HG03521 (cell line): Measurements from ENCODE around the gene PAFAH2.

Experiments
- ATAC-seq: cut with Tn5 transposase; IDR thresholded peaks from one replicate; pipeline ENCODE4 v1.9.1; 2021; ENCODE audit warnings: mild to moderate bottlenecking, moderate library complexity; ENCODE audit not compliant: unreplicated experiment

PAFAH2 gene

GRCh38 chr1:26015358-26015757 lies 17.5 kb upstream of the PAFAH2 start:
- ATAC-seq: no peak

DNA sequence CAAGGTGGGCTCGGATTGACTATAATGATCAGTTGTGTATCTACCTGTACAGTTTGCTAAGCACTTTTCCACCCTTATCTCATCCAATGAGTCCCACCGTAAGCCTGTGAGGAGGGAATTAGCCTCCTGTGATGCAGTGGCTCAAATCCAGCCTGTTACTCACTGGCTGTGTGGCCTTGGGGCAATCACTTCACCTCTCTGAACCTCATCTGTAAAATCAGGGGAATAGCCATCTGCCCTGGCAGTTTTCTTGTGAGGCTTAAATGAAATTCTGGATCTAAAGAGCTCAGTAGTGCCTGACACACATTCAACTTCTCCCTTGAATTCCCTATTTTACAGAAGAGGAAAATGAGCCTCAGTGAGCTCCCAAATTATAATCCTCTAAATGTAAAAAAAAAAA lies 16.3 kb upstream of the PAFAH2 start:
- ATAC-seq: no peak

DNA sequence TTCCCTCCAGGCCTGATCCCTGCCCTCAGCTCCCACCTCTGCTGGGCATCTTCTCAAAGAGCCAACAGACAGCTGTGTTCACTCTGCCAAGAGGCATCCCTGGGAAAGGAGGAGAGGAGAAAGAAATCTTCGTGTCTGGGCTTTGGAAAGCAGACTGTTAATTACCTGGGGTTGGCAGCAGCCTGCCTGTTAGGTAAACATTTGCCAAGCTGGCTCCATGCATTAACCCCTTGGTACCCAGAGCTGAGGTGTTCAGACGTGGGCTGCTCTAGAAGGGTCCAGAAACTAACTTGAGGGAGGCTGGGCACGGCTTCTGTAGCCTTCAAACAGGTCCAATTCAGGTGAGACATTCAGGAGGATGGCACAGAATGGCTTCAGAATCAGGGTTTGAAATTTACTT lies 15.0 kb upstream of the PAFAH2 start:
- no peak for ATAC-seq

DNA sequence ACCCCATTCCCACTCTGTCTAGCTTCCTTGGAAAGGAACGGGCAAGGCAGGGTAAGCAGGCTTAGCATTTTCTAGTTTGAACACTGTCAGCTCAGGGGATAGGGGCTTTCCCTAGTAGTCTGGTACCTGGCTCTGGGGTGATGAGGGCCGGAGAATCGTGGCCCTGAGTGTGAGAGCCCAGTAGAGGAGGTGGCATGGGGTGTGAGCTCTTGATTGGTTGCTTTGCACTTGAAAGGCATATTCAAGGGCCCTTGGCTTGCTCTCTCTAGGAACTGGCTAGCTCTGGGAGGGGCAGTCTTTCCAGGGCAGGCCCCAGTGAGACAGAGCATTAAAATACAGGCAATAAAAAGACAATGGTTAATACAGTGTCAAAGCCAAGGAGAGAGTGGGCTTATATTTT lies 13.0 kb upstream of the PAFAH2 start:
- ATAC-seq: no peak

DNA sequence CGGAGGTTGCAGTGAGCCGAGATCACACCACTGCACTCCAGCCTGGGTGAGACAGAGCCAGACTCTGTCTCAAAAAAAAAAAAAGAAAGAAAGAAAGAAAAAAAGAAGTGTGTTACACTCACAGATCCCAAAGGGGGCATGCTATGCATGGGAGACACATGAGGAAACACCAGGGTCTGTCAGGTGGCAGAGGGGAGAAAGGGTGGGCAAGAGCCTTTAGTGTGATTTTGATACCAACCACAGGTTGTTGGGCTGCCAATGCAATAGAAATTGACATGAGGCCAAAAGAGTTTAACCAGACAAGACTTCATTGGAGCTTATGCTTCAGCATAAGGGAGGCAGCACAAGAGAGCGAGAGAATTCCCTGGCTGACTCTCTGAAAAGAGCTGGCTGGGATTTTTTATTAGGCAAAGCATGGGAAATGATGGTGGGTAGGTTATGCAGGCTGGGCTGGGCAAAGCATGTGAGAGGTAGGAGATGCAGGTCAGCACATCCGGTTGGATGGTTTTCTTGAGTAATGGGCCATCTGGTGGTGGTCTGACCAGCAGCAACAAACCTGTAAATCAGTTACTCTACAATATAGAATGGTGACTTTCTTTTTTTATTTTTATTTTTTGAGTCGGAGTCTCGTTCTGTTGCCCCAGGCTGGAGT lies 12.1 kb upstream of the PAFAH2 start:
- no peak for ATAC-seq

- no peak for ATAC-seq
These were observed 8.8 kb upstream of the PAFAH2 start for GRCh38 chr1:26006710-26007109.

GRCh38 chr1:26005434-26006105 lies 7.7 kb upstream of the PAFAH2 start:
- no peak for ATAC-seq

DNA sequence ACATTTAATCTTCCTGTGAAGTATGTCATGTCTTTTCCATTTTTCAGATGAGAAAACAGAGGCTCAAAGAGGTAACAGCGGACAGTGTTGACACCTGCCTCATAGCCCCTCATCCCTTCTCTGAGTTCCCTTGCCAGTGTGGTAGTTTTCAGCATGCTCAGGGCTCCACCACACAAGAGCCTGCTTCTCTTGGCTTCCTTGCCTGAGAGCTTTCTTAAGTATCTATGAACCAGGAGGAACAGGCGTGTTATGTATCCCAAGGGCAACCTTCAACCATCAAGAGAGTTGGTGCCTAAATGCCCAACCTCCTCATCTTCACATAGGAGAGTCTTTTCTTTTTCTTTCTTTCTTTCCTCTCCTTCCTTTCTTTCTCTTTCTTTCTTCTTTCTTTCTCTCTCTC lies 5.9 kb upstream of the PAFAH2 start:
- no peak for ATAC-seq

DNA sequence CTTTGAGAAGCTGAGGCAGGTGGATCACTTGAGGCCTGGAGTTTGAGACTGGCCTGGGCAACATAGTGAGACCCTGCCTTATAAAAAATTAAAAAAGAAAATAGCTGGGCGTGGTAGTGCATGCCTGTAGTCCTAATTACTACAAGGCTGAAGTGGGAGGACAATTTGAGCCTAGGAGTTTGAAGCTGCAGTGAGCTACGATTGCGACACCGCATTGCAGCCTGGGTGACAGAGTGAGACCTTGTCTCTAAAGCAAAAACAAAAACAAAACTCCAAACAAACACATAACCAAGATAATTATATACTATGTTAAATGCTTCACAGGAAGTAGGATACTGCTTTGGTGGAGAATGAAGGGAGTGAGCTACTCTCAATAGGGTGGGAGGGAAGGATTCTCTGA lies 5.4 kb upstream of the PAFAH2 start:
- ATAC-seq: no peak

- ATAC-seq: no peak
These were observed 1.4 kb upstream of the PAFAH2 start for GRCh38 chr1:25999041-25999800.

DNA sequence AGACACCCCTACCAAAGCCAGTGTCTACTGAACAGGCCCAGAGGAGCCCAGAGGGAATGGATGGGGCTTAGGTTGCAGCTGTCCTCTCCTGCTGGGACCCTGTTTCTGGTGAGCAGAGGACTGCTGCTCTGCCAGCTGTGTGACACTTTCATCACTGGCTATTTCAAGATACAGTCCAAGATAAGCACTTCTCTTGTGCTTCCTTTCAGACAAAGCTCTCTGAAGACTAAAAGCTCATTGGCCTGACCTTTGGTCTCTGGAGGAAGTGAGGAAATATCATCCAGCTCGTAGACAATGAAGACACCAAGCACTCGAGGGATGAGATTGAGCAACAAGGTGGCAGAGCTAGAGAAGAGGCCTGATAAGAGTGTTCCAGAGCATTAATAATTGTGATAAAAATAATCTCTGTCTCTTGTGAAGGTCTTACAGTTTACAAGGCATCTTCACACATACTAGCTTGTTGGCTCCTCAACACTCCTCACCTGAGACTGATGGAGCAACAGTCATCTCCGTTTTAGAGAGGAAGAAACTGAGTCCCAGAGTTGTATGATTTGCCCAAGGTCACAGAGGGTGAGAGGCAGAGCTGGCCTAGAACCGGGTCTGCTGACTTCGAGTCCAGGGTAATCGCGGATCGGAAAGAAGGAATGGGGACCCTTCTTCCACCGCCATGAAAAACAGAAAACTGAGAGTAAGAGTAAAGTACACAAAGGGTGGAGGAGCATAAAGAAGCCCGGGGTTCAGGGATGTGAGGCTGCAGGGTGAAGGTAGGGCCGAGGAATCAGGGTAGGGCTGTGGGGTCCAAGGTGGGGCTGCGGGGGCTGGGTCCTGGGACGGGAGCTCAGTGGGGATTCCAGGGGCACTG lies 666 bp downstream of the PAFAH2 start:
- ATAC-seq: no peak

DNA sequence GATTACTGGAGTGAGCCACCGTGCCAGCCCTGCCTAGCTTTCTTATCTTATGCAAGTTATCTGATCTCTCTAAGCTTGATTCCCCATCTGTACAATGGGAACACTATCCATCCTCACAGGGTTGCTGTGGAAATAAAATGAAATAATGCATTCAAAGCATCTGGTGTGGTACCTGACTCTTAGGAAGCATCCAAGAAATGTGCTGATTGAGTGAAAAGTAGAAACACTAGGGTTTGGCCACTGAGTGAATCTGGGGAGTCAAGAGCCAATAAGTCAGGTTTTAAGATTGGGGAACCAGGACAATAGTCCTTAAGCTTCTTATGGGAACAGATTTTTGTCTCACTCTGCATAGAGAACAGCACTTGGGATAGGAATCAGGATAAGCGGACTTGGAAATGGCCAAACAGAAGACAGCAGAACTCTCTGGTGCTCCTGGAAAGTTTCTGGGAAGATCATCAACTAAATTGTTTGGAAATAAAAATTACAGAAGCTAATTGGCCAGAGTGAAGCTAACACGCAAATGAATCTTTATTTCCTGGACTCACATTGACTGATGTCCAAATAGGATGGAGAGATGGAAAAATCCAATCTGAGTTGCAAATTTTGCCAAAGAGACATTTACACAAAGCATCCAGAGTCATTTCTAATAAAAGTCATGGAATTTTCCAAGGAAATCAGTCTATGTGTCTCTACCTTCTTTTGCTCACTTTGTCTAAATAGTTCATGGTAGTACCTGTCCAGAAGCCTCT lies 3.3 kb downstream of the PAFAH2 start:
- ATAC-seq: no peak

DNA sequence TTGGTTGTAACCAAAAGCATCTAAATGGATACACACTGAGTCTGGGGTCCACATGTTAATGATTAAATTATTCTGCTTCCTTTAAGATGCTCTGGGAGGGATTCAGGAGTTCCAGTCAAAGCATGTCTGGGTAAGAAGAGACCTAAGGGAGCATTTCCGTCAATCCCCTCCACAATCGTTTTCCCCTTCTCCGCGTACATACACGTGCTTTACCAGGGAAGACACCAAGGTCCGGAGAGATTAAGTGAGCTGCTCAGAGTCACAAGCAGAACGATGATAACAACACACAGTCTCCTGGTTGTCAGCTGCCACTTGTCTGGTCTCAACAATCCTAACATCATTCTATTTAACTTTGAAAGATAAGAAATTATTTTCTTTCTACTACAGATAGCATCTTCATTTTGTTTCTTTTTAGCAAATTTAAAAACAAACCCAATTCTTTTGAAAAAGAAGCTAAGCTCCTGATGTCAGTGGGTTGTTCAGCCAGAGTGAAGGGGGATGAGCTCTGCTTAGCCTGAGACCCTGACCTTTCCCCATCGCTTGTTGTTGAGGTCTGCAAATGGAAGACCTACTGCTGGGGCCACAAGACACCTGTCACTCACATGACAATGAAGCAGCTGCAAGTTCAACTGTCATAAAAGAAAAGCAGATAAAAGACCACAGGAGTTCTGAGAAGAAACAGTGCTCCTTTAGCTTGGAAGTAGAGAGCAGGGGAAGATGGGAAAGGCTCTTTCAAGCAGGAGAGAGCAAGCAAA lies 4.5 kb downstream of the PAFAH2 start:
- ATAC-seq: no peak

- ATAC-seq: no peak
These were observed 5.1 kb downstream of the PAFAH2 start for GRCh38 chr1:25992689-25993171.

- no peak for ATAC-seq
These were observed 5.8 kb downstream of the PAFAH2 start for GRCh38 chr1:25991937-25992688.

DNA sequence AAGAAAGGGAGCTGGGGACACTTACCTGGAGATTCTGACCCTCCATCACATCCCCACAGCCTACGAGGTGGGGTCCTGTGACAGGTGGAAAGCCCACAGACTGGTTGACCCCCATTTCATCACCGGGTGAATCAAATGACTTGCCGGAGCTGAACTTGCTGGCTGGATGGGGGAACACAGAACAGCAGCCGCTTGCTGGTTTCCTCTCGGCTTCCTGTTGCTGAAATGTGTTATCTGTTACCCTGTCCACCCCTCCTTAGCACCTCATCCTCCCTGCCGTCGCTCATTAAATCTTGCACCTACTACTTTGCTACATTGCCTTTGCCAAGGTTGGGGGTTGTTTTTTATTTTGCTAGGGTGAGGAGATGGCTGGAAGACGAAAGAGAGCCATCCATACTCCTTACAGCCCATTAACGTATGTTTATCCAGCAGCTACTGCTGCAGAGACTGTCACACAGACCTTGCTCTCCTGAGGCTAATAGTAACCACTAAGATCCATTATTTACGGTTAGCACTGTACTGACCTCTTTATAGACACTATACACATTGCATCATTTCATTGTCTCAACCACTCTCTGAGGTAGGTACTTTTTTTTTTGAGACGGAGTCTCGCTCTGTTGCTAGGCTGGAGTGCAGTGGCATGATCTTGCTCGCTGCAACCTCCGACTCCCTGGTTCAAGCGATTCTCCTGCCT lies 7.0 kb downstream of the PAFAH2 start:
- ATAC-seq: no peak

DNA sequence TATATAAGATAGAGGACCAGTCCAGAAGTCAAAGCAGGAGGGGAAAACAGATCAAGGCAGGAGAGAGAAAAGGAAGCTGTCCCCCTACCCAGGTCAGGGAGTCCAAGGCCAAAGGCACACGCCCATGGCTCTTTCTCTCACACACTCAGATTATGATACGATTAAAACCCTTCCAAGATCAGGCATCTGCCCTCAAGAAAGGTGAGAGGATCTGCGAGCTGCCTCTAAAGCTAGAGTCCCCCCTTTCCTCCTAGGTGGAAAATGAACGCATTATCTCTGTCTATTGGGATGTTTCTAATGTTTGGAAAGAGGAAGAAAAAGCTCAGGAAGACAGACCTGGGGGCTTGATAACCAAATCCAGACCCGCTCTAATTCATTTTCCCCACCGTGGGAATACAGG lies 7.6 kb downstream of the PAFAH2 start:
- no peak for ATAC-seq
